ENCODE results near the gene LNX1.

Gene LNX1

DNA sequence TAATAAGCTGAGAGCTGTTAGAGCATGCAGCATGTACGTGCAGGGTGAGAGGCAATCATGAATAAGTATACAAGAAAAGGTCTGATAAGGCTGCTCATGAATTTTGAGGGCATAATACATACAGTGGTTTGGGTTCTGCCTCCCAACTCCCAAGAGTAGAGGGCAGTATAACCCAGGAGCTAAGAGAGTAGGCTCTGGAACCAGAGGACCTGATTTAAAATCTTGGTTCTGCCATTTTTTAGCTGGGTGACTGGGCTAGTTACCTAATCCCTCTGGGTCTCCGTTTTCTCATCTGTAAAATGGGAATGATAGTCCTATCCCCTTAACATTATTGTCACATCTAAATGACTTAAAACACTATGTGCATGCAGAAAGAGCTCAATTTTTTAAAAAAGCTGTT, 85.3 kb downstream of the LNX1 start:
- Histone ChIP-seq H3K4me3 (ENCODE audit: low read depth, low read length) (no peak overlapping the region), H3K18ac (ENCODE audit: low read length) (no peak overlapping the region), H3K27ac (ENCODE audit: low read depth, low read length) (no peak overlapping the region), H3K4me2 (ENCODE audit: low read length) (no peak overlapping the region), H4K12ac (ENCODE audit: low read depth, low read length) (no peak overlapping the region), H4K8ac (ENCODE audit: low read depth, low read length) (no peak overlapping the region), H3K23ac (ENCODE audit: low read length) (no peak overlapping the region), H4K91ac (ENCODE audit: low read depth, low read length) (no peak overlapping the region), H2BK5ac (ENCODE audit: low read depth, low read length, poor library complexity) (no peak overlapping the region), H3K79me1 (ENCODE audit: low read length) (no peaks in the 10 kb centered on the region), H3K27me3 (ENCODE audit: insufficient read depth, low read length) (no peaks in the 10 kb centered on the region), H3K79me2 (ENCODE audit: control insufficient read depth, insufficient read depth, low read length, poor library complexity) (no peaks in the 10 kb centered on the region), H3K9ac (ENCODE audit: low read length) (no peak overlapping the region), H3K14ac (ENCODE audit: low read length) (no peak overlapping the region), H3K36me3 (ENCODE audit: control insufficient read depth in 1 of 2, insufficient read depth in 2 of 2, low read length in 2 of 2) (no peaks in the 10 kb centered on the region), H3K4ac (ENCODE audit: low read depth, low read length) (no peak overlapping the region), H2AK5ac (ENCODE audit: low read length) (no peak overlapping the region), H2AFZ (ENCODE audit: insufficient read depth, low read length, poor library complexity) (no peak overlapping the region), H2BK12ac (ENCODE audit: low read length) (no peak overlapping the region), H3K9me3 (ENCODE audit: insufficient read depth, low read depth, low read length) (no peaks in the 10 kb centered on the region), H3K4me1 (ENCODE audit: control insufficient read depth in 1 of 2, insufficient read depth in 2 of 2, low read length in 2 of 2) (no peaks in the 10 kb centered on the region), H2BK120ac (ENCODE audit: insufficient read depth, low read length, poor library complexity) (no peak overlapping the region)
- no peak for DNase-seq
- WGBS (ENCODE audit: extremely low coverage, insufficient coverage, insufficient read length), result no CpG with 5 or more reads among the region's 2 CpGs

DNA sequence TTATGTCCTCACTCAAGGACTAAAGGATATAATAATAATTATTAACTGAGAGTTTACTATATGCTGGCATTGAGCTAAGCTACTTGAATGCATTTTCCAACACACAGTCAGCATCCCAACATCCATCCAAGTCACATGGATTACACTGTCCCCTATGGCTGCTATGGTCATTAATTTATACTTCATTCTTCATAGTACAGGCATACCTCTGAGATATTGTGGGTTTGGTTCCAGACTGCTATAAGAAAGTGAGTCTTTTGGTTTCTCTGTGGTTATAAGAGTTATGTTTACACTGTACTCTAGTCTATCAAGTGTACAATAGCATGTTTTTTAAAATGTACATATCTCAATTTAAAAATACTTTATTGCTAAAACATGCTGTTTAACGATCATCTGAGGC, 89.2 kb downstream of the LNX1 start:
- Histone ChIP-seq H3K4ac (ENCODE audit: low read depth, low read length) (no peak overlapping the region), H3K79me2 (ENCODE audit: control insufficient read depth, insufficient read depth, low read length, poor library complexity) (no peaks in the 10 kb centered on the region), H3K27me3 (ENCODE audit: insufficient read depth, low read length) (no peaks in the 10 kb centered on the region), H4K12ac (ENCODE audit: low read depth, low read length) (no peak overlapping the region), H3K9ac (ENCODE audit: low read length) (no peak overlapping the region), H3K14ac (ENCODE audit: low read length) (no peak overlapping the region), H4K8ac (ENCODE audit: low read depth, low read length) (no peak overlapping the region), H3K27ac (ENCODE audit: low read depth, low read length) (no peak overlapping the region), H2BK120ac (ENCODE audit: insufficient read depth, low read length, poor library complexity) (no peak overlapping the region), H3K79me1 (ENCODE audit: low read length) (no peaks in the 10 kb centered on the region), H3K36me3 (ENCODE audit: control insufficient read depth in 1 of 2, insufficient read depth in 2 of 2, low read length in 2 of 2) (no peaks in the 10 kb centered on the region), H2BK5ac (ENCODE audit: low read depth, low read length, poor library complexity) (no peak overlapping the region), H2AK5ac (ENCODE audit: low read length) (no peak overlapping the region), H4K91ac (ENCODE audit: low read depth, low read length) (no peak overlapping the region), H2AFZ (ENCODE audit: insufficient read depth, low read length, poor library complexity) (no peak overlapping the region), H3K18ac (ENCODE audit: low read length) (no peak overlapping the region), H3K4me3 (ENCODE audit: low read depth, low read length) (no peak overlapping the region), H2BK12ac (ENCODE audit: low read length) (no peak overlapping the region), H3K4me2 (ENCODE audit: low read length) (no peak overlapping the region), H3K9me3 (ENCODE audit: insufficient read depth, low read depth, low read length) (no peaks in the 10 kb centered on the region), H3K23ac (ENCODE audit: low read length) (no peak overlapping the region), H3K4me1 (ENCODE audit: control insufficient read depth in 1 of 2, insufficient read depth in 2 of 2, low read length in 2 of 2) (peaks cover 2% of the 10 kb centered on the region in 2 experiments)
- WGBS (ENCODE audit: extremely low coverage, insufficient coverage, insufficient read length), result no CpG with 5 or more reads among the region's 1 CpG
- DNase-seq, result no peak

DNA sequence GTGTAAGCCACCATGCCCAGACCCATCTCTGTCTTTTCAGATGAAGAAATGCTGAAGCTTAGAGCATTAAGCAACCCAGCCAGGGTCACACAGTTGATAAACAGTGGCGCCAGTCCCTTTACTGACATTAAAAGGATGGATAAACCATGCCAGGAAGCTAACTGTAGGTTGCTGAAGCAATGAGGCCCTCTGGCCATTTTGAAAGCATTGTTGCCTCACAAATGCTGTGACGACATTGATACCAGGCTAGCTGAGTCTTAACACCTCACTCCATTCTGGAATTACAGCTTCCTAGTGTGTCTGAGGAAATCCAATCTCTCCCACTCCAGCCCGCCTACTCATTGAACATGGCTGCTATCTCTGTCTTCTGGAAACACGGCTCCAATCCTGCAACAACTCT, 89.7 kb downstream of the LNX1 start:
- Histone ChIP-seq H2BK120ac (ENCODE audit: insufficient read depth, low read length, poor library complexity) (no peak overlapping the region), H3K79me1 (ENCODE audit: low read length) (no peaks in the 10 kb centered on the region), H2BK12ac (ENCODE audit: low read length) (no peak overlapping the region), H3K9ac (ENCODE audit: low read length) (no peak overlapping the region), H4K8ac (ENCODE audit: low read depth, low read length) (no peak overlapping the region), H3K79me2 (ENCODE audit: control insufficient read depth, insufficient read depth, low read length, poor library complexity) (no peaks in the 10 kb centered on the region), H3K4me2 (ENCODE audit: low read length) (no peak overlapping the region), H3K27ac (ENCODE audit: low read depth, low read length) (no peak overlapping the region), H3K4me1 (ENCODE audit: control insufficient read depth in 1 of 2, insufficient read depth in 2 of 2, low read length in 2 of 2) (peaks cover 2% of the 10 kb centered on the region in 2 experiments), H2AFZ (ENCODE audit: insufficient read depth, low read length, poor library complexity) (no peak overlapping the region), H3K23ac (ENCODE audit: low read length) (no peak overlapping the region), H3K27me3 (ENCODE audit: insufficient read depth, low read length) (no peaks in the 10 kb centered on the region), H3K4me3 (ENCODE audit: low read depth, low read length) (no peak overlapping the region), H2AK5ac (ENCODE audit: low read length) (no peak overlapping the region), H3K14ac (ENCODE audit: low read length) (no peak overlapping the region), H3K9me3 (ENCODE audit: insufficient read depth, low read depth, low read length) (no peaks in the 10 kb centered on the region), H3K36me3 (ENCODE audit: control insufficient read depth in 1 of 2, insufficient read depth in 2 of 2, low read length in 2 of 2) (no peaks in the 10 kb centered on the region), H3K18ac (ENCODE audit: low read length) (no peak overlapping the region), H4K12ac (ENCODE audit: low read depth, low read length) (no peak overlapping the region), H4K91ac (ENCODE audit: low read depth, low read length) (no peak overlapping the region), H3K4ac (ENCODE audit: low read depth, low read length) (no peak overlapping the region), H2BK5ac (ENCODE audit: low read depth, low read length, poor library complexity) (no peak overlapping the region)
- no CpG with 5 or more reads among the region's 4 CpGs for WGBS (ENCODE audit: extremely low coverage, insufficient coverage, insufficient read length)
- peak; percentile 77 to 94 for DNase-seq

DNA sequence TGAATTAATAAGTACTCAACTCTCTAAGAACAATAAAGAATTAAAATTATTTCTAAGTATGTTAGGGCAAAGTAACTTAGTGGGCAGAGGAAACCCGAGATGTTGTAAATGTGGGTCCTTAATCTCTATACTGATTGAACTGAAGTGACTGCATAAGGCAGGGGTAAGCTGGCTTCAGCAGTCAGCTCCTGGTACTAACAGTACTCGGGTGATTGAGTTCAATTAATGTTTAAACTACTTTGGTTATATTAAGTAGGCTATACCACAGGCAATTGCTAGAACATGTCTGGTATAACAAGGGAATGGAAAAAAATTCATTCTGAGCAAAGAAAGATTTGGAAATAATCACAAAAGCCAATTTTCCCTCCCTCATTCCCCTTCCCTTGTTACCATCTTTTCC, 90.7 kb downstream of the LNX1 start:
- no peak overlapping the region for H4K8ac ChIP-seq (ENCODE audit: low read depth, low read length)
- H3K36me3 ChIP-seq (ENCODE audit: control insufficient read depth in 1 of 2, insufficient read depth in 2 of 2, low read length in 2 of 2), result peaks cover 0 to 3% of the 10 kb centered on the region in 2 experiments
- no peak overlapping the region for H3K23ac ChIP-seq (ENCODE audit: low read length)
- DNase-seq, result no peak
- H3K79me1 ChIP-seq (ENCODE audit: low read length), result no peaks in the 10 kb centered on the region
- no peak overlapping the region for H3K9ac ChIP-seq (ENCODE audit: low read length)
- WGBS (ENCODE audit: extremely low coverage, insufficient coverage, insufficient read length), result no CpG with 5 or more reads among the region's 2 CpGs
- H4K91ac ChIP-seq (ENCODE audit: low read depth, low read length), result no peak overlapping the region
- no peak overlapping the region for H2AFZ ChIP-seq (ENCODE audit: insufficient read depth, low read length, poor library complexity)
- H2BK120ac ChIP-seq (ENCODE audit: insufficient read depth, low read length, poor library complexity), result no peak overlapping the region
- no peak overlapping the region for H2BK5ac ChIP-seq (ENCODE audit: low read depth, low read length, poor library complexity)
- H3K4me3 ChIP-seq (ENCODE audit: low read depth, low read length), result no peak overlapping the region
- H4K12ac ChIP-seq (ENCODE audit: low read depth, low read length), result no peak overlapping the region
- H3K27me3 ChIP-seq (ENCODE audit: insufficient read depth, low read length), result no peaks in the 10 kb centered on the region
- H3K14ac ChIP-seq (ENCODE audit: low read length), result no peak overlapping the region
- H3K4me1 ChIP-seq (ENCODE audit: control insufficient read depth in 1 of 2, insufficient read depth in 2 of 2, low read length in 2 of 2), result peaks cover 2% of the 10 kb centered on the region in 2 experiments
- no peak overlapping the region for H2BK12ac ChIP-seq (ENCODE audit: low read length)
- H3K79me2 ChIP-seq (ENCODE audit: control insufficient read depth, insufficient read depth, low read length, poor library complexity), result no peaks in the 10 kb centered on the region
- H3K4ac ChIP-seq (ENCODE audit: low read depth, low read length), result no peak overlapping the region
- no peak overlapping the region for H3K27ac ChIP-seq (ENCODE audit: low read depth, low read length)
- no peaks in the 10 kb centered on the region for H3K9me3 ChIP-seq (ENCODE audit: insufficient read depth, low read depth, low read length)
- no peak overlapping the region for H3K4me2 ChIP-seq (ENCODE audit: low read length)
- H3K18ac ChIP-seq (ENCODE audit: low read length), result no peak overlapping the region
- H2AK5ac ChIP-seq (ENCODE audit: low read length), result no peak overlapping the region
